Measurements from ENCODE around the gene CDADC1. TPM values are rescaled to one million over a fixed set of nuclear protein-coding genes. Genes with fewer than 3 reads are reported as not detected.
"Not testable (repeated sequence)": the region's sequence is repeated elsewhere in the genome, so short reads cannot be mapped to it uniquely, and the experiment has no call there.

Gene CDADC1
- total and polyA plus RNA-seq, 2 donors (not counting 3 experiments of a cell fraction or from before 2014, with no cell fraction given): 2.4 to 9.1 TPM

- H2AFZ ChIP-seq (ENCODE audit: low read depth, low read length): no peak overlapping the region
- no TSS peak for BruUV-seq (replicated peaks)
- no peak overlapping the region for H3K9ac ChIP-seq (replicated peaks; ENCODE audit: extremely low read depth, insufficient read depth, low read length)
- intact Hi-C loops (cut with micrococcal nuclease) (no loop called here), dilution Hi-C loops (cut with MboI; ENCODE audit: extremely low pct_ligation_motif_present, low sequenced_read_pairs) (no loop called here)
- H3K9me1 ChIP-seq (replicated peaks; ENCODE audit: control insufficient read depth, extremely low read depth, insufficient read depth, low read length): no peaks in the 10 kb centered on the region
- H4K20me1 ChIP-seq (replicated peaks; ENCODE audit: control insufficient read depth, extremely low read depth, insufficient read depth, low read length): no peaks in the 10 kb centered on the region
- H3K4me3 ChIP-seq (replicated peaks in 1 of 3; ENCODE audit: insufficient read depth in 1 of 3, low read depth in 1 of 3, low read length in 3 of 3): no peak overlapping the region
- CTCF ChIA-PET: no interaction called here
- POLR2A ChIA-PET: no interaction called here
- FAIRE-seq (no peak), DNase-seq (ENCODE audit: low read depth, low spot score) (no peak)
- H3K27ac ChIP-seq (ENCODE audit: insufficient read depth, low read depth, low read length): no peak overlapping the region
- H3K27me3 ChIP-seq (ENCODE audit: control insufficient read depth in 2 of 2, insufficient read depth in 2 of 2, low read length in 2 of 2): no peaks in the 10 kb centered on the region
- TF ChIP-seq POLR2A (IDR thresholded peaks at IDR 0.05; ENCODE audit: low read depth, low read length) (no peak), JUN (IDR thresholded peaks at IDR 0.05; ENCODE audit: borderline replicate concordance, insufficient read depth, insufficient read length, low read depth) (no peak), MYC (IDR thresholded peaks at IDR 0.05; ENCODE audit: low read depth, low read length) (no peak), EZH2 (IDR thresholded peaks at IDR 0.05; ENCODE audit: borderline replicate concordance, low read depth, low read length, severe bottlenecking) (no peak), FOS (IDR thresholded peaks at IDR 0.05; ENCODE audit: borderline replicate concordance, insufficient read depth, low read length) (no peak), GATA2 (IDR thresholded peaks at IDR 0.05; ENCODE audit: insufficient read depth, insufficient read length, low read depth, low read length) (no peak), CTCF (IDR thresholded peaks at IDR 0.05; ENCODE audit: extremely low read depth in 1 of 2, insufficient read depth in 1 of 2, low read depth in 1 of 2, low read length in 2 of 2) (no peak), MAX (IDR thresholded peaks at IDR 0.05; ENCODE audit: insufficient read depth, insufficient read length) (no peak), POLR2AphosphoS5 (IDR thresholded peaks at IDR 0.05; ENCODE audit: insufficient read depth, low read depth, low read length) (no peak)
- H3K9me3 ChIP-seq (replicated peaks; ENCODE audit: control insufficient read depth, insufficient read depth, low read length): no peaks in the 10 kb centered on the region
- H3K36me3 ChIP-seq (ENCODE audit: control insufficient read depth in 2 of 2, extremely low read depth in 1 of 2, insufficient read depth in 2 of 2, low read length in 2 of 2): no peaks in the 10 kb centered on the region
- no peaks in the 10 kb centered on the region for H3K4me1 ChIP-seq (ENCODE audit: control insufficient read depth, extremely low read depth, insufficient read depth, low read length)
- no peaks in the 10 kb centered on the region for H3K79me2 ChIP-seq (ENCODE audit: control insufficient read depth, insufficient read depth, low read length)
- H3K4me2 ChIP-seq (ENCODE audit: insufficient read depth, low read length): no peak overlapping the region
These were observed 78.6 kb downstream of the CDADC1 start for GRCh38 chr13:49326222-49326917.

- FAIRE-seq; BruUV-seq (replicated peaks); intact Hi-C loops (cut with micrococcal nuclease): not testable (repeated sequence)
These were observed 79.4 kb downstream of the CDADC1 start for GRCh38 chr13:49327145-49327544.

More at GRCh38 chr13:49327145-49327544, 79.4 kb downstream of the CDADC1 start:
- dilution Hi-C loops (cut with MboI; ENCODE audit: extremely low pct_ligation_motif_present, low sequenced_read_pairs); H4K20me1 ChIP-seq (replicated peaks; ENCODE audit: control insufficient read depth, extremely low read depth, insufficient read depth, low read length); H3K4me2 ChIP-seq (ENCODE audit: insufficient read depth, low read length); H3K9ac ChIP-seq (replicated peaks; ENCODE audit: extremely low read depth, insufficient read depth, low read length); H3K9me1 ChIP-seq (replicated peaks; ENCODE audit: control insufficient read depth, extremely low read depth, insufficient read depth, low read length); H3K36me3 ChIP-seq (ENCODE audit: control insufficient read depth in 2 of 2, extremely low read depth in 1 of 2, insufficient read depth in 2 of 2, low read length in 2 of 2); H3K4me3 ChIP-seq (replicated peaks in 1 of 3; ENCODE audit: insufficient read depth in 1 of 3, low read depth in 1 of 3, low read length in 3 of 3); POLR2A ChIA-PET; H3K27ac ChIP-seq (ENCODE audit: insufficient read depth, low read depth, low read length); H3K4me1 ChIP-seq (ENCODE audit: control insufficient read depth, extremely low read depth, insufficient read depth, low read length); H3K27me3 ChIP-seq (ENCODE audit: control insufficient read depth in 2 of 2, insufficient read depth in 2 of 2, low read length in 2 of 2); H3K9me3 ChIP-seq (replicated peaks; ENCODE audit: control insufficient read depth, insufficient read depth, low read length); H3K79me2 ChIP-seq (ENCODE audit: control insufficient read depth, insufficient read depth, low read length); CTCF ChIA-PET; H2AFZ ChIP-seq (ENCODE audit: low read depth, low read length); DNase-seq (ENCODE audit: low read depth, low spot score): not testable (repeated sequence)
